Forelimb muscle (tissue), 1 donor: ENCODE data around the gene CALD1. TPM values are rescaled to one million over a fixed set of nuclear protein-coding genes. Genes with fewer than 3 reads are reported as not detected.

Experiments
- DNase-seq: peaks from one replicate; pipeline ENCODE4 v3.0.0-alpha.2; 2013; ENCODE audit warnings: low read depth
- polyA plus RNA-seq: library from polyadenylated mRNA; unstranded; fragments of 120-200 nt; gene quantifications from one replicate; pipeline ENCODE4 v1.2.1, GENCODE V29; 2013; ENCODE audit not compliant: insufficient read length

The CALD1 gene
- polyA plus RNA-seq, result 98.8 TPM

- DNase-seq, result no peak
These were observed at the start of gene CALD1 for GRCh38 chr7:134778941-134779740. CALD1 (plus strand) TSS chr7:134779634; CDS start chr7:134867734, 88,100 bp downstream.

- no peak for DNase-seq
These were observed 49.5 kb upstream of the CALD1 start for GRCh38 chr7:134729895-134730294.

GRCh38 chr7:134730411-134730829, 49.0 kb upstream of the CALD1 start:
- no peak for DNase-seq

- no peak for DNase-seq
These were observed 47.8 kb upstream of the CALD1 start for GRCh38 chr7:134731616-134732015.

GRCh38 chr7:134732728-134733127, 46.7 kb upstream of the CALD1 start:
- no peak for DNase-seq

GRCh38 chr7:134736381-134736780, 43.1 kb upstream of the CALD1 start:
- DNase-seq, result no peak

GRCh38 chr7:134737566-134738345, 41.7 kb upstream of the CALD1 start:
- DNase-seq, result no peak

- DNase-seq, result no peak
These were observed 40.1 kb upstream of the CALD1 start for GRCh38 chr7:134739362-134739761.

- no peak for DNase-seq
These were observed 39.1 kb upstream of the CALD1 start for GRCh38 chr7:134740376-134740775.

GRCh38 chr7:134741907-134742635, 37.4 kb upstream of the CALD1 start:
- DNase-seq, result no peak

- no peak for DNase-seq
These were observed 36.6 kb upstream of the CALD1 start for GRCh38 chr7:134742688-134743350.

- DNase-seq, result no peak
These were observed 34.9 kb upstream of the CALD1 start for GRCh38 chr7:134744569-134744968.

- no peak for DNase-seq
These were observed 32.1 kb upstream of the CALD1 start for GRCh38 chr7:134747326-134747725.

- DNase-seq, result no peak
These were observed 29.1 kb upstream of the CALD1 start for GRCh38 chr7:134750083-134751062.

GRCh38 chr7:134752006-134752760, 27.3 kb upstream of the CALD1 start:
- no peak for DNase-seq

- DNase-seq, result no peak
These were observed 23.9 kb upstream of the CALD1 start for GRCh38 chr7:134755422-134756022.

GRCh38 chr7:134757938-134758337, 21.5 kb upstream of the CALD1 start:
- no peak for DNase-seq

- no peak for DNase-seq
These were observed 20.5 kb upstream of the CALD1 start for GRCh38 chr7:134758981-134759380.

- no peak for DNase-seq
These were observed 18.2 kb upstream of the CALD1 start for GRCh38 chr7:134761266-134761665.
